AG10803 (cell line): ENCODE data around the gene GRB2.
"Not testable (repeated sequence)": the region's sequence is repeated elsewhere in the genome, so short reads cannot be mapped to it uniquely, and the experiment has no call there.

ENCODE experiments used
- DNase-seq: peaks from one replicate; pipeline ENCODE4 v3.0.0; 2010; ENCODE audit warnings: low read depth
- H3K4me3 ChIP-seq: 2 replicates; pipeline ENCODE4 v1.5.1; 2011; ENCODE audit warnings: mild to moderate bottlenecking, low read length, control low read depth
- CTCF ChIP-seq: conservative IDR thresholded peaks from 2 replicates; pipeline ENCODE4 v1.5.1; 2011; ENCODE audit warnings: mild to moderate bottlenecking, low read length, control low read depth, inconsistent platforms

Gene GRB2

GRCh38 chr17:75383842-75384195, 21.7 kb downstream of the GRB2 start:
- no peak for DNase-seq
- no peak for TF ChIP-seq CTCF
- H3K4me3 ChIP-seq, result no peak overlapping the region

GRCh38 chr17:75380750-75381149, 24.7 kb downstream of the GRB2 start:
- no peak overlapping the region for H3K4me3 ChIP-seq
- no peak for TF ChIP-seq CTCF
- DNase-seq, result no peak

GRCh38 chr17:75380315-75380714, 25.2 kb downstream of the GRB2 start:
- no peak overlapping the region for H3K4me3 ChIP-seq
- DNase-seq, result no peak
- TF ChIP-seq CTCF, result no peak

- DNase-seq, H3K4me3 ChIP-seq: not testable (repeated sequence)
Measured at GRCh38 chr17:75379426-75379825, 26.1 kb downstream of the GRB2 start.

GRCh38 chr17:75373280-75373679, 32.2 kb downstream of the GRB2 start:
- TF ChIP-seq CTCF, result no peak
- DNase-seq, result no peak
- H3K4me3 ChIP-seq, result no peak overlapping the region

- TF ChIP-seq CTCF, result no peak
Measured at GRCh38 chr17:75371981-75372380, 33.5 kb downstream of the GRB2 start.

GRCh38 chr17:75371339-75371738, 34.1 kb downstream of the GRB2 start:
- TF ChIP-seq CTCF, result no peak
- DNase-seq, result no peak
- no peak overlapping the region for H3K4me3 ChIP-seq

More at GRCh38 chr17:75371981-75372380, 33.5 kb downstream of the GRB2 start:
- DNase-seq, result no peak
- H3K4me3 ChIP-seq, result no peak overlapping the region

- H3K4me3 ChIP-seq, result no peak overlapping the region
- no peak for DNase-seq
- no peak for TF ChIP-seq CTCF
Measured at GRCh38 chr17:75370286-75370915, 35.1 kb downstream of the GRB2 start.

GRCh38 chr17:75367838-75368789, 37.4 kb downstream of the GRB2 start:
- not testable (repeated sequence) for H3K4me3 ChIP-seq, DNase-seq
